CD4-positive, alpha-beta T cell treated with Interferon alpha-2 for 1 hour (primary cell): Measurements from ENCODE around the gene MAPK14.

Experiments used
- DNase-seq, 2 donors: peaks; one replicate each; pipeline ENCODE4 v3.0.0-alpha.2; 2020 to 2022

MAPK14 gene

DNA sequence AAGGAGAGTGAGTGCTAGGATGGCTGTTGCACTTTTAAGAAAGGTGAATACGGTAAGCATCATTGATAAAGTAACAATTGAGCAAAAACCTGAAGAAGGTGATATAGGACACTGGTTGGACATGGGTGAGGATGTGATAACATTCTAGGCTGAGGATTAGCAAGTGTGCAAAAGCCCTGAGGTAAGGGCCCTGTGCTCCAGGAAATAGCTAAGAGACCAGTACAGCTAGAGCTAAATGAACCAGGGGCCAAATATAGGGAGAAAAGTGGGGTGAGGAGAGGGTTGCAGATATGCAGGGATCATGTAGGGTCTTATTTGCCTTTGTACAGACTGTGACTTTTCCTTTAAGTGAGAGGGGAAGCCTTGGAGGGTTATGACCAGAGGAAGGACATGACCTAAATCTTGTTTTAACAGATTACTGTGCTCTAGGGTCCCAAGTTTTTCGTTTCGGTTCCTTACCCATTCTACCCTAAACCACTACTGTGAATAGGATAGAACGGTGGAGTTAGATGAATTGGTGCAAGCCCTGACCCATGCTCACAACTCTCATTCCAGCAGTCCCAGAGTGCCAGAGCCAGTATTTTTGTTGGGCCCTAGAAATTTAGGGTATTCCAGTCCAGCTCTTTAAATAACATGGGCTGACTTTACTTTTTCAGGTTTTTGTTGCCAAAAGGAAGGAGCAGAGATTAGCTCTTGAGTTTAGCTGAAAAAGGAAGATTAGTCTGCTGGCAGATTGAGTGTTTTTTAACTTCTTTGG lies 10.7 kb downstream of the MAPK14 start:
- no peak for DNase-seq

DNA sequence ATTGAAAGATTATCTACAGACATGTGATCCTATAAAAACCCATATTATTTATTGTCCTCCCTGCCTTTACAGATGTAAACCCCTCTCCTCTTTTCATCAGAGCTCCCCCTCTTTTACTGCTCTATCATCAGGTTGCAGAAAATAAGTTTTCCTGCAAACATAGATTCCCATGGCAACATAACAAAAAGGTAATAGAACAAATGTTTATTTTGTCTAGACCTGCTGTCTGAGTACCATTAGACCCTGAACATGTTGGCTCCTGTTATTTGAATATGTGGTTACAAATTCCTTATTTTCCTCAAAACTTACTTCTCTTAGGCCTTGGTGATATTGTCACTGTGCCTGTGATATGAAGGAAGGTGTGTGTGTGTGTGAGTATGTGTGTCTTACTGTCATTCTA lies 11.5 kb downstream of the MAPK14 start:
- no peak for DNase-seq

DNA sequence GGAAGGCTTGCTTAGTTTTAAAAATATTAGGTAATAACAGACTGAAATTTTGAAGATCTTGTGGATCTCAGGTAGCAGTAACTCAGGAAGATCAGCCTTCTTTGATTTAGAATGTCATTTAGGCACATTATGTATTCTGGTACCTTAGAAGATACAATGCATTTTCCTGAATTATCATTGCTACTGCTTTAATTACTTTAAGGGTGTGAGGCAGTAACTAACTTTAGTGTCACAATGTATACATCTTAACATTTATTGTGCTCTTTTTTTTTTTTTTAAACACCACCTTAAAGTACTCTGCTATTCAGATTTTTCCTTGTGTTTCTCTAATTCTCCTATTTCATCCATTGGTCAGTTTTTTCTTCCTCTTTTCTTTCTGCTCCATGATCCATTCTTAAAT lies 13.3 kb downstream of the MAPK14 start:
- no peak for DNase-seq

DNA sequence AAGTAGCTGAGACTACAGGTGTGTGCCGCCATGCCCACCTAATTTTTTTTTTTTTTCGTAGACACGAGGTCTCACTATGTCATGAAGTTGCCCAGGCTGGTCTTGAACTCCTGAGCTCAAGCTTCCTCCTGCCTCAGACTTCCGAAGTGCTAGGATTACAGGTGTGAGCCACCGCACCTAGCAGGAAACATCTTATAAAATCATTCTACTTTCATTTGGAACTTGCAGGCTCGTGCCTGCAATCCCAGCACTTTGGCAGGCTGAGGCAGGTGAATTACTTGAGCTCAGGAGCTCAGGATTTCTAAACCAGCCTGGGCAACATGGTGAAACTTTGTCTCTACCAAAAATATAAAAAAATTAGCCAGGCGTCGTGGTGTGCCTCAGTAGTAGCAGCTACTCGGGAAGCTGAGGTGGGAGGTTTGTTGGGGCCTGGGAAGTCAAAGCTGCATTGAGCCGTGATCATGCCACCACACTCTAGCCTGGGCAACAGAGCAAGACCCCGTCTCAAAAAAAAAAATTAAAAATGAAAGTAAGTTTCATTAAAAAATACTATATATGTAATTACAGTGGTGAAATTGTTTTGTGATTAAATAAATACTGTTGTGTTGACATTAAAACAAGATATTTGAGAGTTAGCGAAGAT lies 15.1 kb downstream of the MAPK14 start:
- no peak for DNase-seq

DNA sequence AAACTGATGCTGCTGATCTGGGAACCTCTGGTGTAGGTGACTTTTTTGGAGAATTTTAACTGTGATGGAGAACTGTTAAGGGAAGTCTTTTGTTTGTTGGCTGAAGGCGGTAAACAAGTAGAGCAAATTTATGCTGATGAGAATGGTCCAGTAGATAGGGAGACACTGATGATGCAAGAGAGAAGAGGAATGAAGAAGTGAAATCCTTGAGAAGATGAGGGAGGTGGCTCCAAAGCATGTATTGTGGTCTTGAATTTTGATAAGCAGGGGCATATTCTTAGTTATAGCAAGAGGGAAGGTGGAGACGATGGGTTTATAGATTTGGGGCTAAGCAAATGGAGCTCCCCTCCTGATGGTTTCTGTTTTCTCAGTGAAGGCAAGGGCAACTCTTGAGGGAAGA lies 22.0 kb downstream of the MAPK14 start:
- no peak for DNase-seq

DNA sequence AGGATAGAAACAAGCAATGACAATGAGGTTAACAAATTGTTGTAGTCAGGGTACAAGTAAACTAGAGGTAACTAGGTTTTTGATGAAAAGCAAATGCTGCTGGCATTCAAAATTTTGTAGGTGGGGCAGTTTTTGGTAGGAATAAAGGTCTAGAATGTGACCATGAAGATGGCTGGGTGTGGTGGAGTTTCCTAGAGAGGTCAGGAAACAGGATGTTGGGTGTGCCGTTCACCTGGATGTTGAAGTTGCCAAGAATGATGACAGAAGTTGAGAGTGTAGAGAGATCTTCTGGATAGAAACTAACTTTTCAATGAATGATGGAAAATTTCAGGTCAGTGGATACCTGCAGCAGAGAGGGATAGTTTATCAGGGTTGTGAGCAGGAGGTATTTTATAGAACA lies 22.7 kb downstream of the MAPK14 start:
- DNase-seq, result no peak

DNA sequence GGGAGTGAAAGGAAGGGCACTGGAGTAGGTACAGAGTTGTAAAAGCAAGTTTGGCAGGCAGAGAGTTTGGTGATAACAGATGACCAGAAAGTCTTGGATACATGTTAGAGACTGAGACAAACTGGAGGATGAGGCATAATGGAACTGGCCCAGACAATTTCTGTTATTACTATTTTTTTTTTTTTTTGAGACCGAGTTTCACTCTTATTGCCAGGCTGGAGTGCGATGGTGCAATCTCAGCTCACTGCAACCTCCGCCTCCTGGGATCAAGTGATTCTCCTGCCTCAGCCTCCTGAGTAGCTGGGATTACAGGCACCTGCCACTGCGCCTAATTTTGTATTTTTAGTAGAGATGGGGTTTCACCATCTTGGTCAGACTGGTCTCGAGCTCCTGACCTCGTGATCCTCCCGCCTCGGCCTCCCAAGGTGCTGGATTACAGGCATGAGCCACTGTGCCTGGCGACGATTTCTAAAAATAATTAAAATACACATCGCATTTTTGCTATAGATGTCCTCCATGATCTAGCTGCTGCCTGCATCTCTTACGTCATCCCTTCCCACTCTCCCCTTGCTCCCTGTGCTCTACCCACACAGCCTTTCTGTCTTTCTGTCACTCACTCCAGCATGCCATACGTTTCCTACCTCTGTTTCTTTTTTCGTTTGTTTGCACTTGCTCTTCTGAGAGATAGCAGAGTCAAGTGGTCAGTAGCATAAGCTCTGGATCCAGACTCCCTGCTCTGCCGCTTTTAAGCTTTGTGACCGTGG lies 23.5 kb downstream of the MAPK14 start:
- no peak for DNase-seq

DNA sequence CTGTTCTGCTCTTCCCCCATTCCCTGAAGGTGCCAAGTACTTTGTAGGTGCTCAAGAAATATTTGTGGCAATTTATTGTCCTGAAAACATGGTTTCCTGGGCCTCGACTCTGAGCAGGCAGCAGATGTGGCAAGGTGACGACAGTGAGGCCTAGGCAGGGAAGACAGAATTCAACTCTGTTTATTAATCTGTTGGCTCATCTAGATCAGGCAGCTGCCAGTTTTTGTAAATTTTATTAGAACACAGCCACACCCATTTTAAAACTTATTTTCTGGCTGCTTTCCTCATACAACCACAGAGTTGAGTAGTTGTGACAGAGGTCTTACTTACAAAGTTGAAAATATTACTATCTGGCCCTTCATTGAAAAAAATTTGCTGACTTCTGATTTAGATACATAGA lies 24.5 kb downstream of the MAPK14 start:
- DNase-seq, result no peak

DNA sequence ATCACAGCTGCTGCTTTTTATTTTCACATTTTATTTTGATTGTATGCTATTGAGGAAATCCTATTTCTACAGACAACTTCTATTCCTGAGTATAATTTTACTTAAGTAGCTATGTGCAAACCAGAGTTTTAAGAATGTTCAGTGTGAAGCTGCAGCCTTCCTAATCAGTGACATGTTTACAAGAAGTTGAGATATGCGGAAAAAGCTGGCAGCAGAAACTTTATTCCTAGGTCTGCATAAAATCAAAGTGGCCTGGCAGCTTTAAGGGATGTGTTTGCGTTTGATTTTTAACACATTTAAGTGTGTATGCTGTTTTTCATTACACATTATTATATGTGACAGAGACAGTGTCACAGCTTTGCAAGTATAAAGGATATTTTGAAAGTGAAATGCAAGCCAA lies 26.3 kb downstream of the MAPK14 start:
- no peak for DNase-seq

DNA sequence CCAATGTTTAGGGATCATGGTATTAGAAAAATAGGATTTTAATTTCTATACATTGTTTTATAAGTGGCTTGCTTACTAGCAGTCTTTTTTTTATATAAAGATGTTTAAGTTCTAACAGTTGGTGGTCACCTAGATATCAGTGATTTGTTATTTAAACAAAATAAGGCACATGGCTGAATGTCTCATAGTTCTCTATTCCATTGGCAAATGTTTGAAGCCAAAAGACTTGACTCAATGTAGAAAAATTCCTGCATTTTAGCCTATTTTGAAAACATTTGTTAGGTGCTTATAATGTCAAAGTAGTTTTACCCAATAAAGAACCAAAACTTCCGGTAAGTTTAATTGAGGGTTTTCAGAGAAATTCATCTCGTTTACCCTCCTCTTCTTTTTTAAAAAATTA lies 26.8 kb downstream of the MAPK14 start:
- no peak for DNase-seq

DNA sequence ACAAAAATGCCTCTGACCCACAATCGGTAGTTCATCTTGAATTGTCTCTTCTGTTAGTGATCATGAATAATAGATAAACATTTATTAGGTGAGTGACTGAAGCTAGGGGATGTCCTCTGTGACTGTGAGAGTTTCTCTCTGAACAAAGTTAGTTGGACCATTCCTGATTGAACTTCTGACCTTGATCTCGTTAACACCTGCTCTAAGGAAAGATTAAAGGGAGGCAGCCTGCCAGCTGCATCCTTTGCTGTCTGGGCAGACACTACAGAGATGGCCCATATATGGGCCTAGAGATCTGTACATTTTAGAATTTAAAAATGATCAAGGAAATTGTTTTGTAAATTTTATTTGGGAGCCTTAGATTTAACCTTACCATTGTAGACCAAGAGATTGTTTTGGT lies 27.3 kb downstream of the MAPK14 start:
- DNase-seq, result no peak

DNA sequence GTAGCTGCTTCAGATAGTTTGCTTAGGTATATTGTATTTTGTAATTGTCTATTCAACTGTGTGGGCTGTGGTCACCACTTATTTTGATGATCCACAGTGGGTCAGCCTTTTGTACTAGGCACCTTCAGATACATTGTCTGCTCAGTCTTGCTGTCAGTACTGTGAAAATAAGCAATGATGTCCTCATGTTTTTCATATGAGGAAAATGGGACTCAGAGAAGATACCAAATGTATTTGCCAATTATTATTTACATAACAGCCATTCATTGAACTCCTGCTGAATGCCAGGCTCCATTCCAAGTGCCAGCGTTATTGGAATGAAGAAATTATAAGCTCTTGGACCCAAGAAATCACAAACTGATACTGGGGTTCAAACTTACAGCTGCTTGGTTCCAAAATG lies 28.6 kb downstream of the MAPK14 start:
- DNase-seq, result no peak

DNA sequence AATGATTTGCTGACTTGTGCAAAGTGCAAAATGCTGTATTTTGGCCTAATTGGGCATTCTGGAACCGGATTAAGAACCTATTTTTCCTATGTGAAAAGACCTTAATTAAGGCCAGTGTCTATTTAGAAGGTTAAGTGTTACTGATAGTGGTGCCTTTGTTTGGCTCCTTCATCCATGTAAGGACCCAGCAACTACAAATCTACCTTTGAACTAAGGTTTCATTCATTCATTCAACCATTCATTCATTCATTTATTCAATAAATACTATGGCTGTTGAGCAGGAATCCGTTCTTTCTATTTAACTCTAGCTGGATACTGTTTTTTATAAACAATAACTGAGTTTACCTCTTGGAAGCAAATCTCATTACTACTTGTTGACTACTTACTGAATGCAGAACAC lies 33.6 kb downstream of the MAPK14 start:
- no peak for DNase-seq

DNA sequence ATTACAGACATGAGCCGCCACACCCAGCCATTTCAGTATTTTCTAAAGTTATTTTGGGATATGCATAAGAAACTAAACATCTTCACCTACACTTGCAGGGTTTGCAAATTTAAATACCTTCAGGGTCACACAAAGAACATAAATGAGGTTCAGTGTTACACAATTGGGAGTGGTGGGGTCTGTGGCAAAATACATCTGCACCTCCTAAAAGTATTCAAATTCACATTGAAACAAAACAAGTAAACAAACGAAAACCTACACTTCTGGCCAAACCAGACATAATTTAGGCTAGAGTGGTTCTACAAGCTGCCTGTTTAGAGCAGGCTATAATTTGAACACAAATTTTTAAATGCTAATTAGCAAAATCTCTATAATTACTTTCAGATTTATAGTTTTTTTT lies 34.6 kb downstream of the MAPK14 start:
- DNase-seq, result no peak

DNA sequence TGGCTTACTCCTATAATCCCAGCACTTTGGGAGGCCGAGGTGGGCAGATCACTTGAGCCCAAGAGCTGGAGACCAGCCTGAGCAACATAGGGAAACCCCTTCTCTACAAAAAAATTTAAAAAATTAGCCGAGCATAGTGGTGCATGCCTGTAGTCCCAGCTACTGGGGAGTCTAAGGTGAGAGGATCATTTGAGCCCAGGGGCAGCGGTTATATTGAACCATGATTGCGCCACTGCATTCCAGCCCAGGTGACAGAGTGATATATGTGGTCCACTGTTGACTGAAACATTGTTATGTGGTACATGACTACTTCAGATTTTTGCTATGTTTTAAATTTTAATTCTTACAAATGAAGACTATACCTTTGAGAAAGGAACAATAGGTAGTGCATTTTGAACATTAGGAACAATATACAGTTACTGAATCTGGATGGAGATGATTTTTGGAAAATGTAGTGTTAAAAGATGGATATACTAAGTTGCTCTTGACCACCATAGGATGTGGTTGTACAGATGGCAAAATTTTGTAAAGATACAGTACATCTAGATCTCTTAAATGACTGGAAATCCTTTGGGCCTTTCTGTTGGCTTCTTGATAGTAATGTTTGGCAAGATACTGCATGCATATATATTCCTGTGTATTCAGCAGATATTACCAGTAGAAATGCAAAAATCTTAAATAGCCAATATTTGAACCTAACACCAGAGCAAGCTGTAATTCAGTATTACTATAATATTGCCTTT lies 35.9 kb downstream of the MAPK14 start:
- no peak for DNase-seq

DNA sequence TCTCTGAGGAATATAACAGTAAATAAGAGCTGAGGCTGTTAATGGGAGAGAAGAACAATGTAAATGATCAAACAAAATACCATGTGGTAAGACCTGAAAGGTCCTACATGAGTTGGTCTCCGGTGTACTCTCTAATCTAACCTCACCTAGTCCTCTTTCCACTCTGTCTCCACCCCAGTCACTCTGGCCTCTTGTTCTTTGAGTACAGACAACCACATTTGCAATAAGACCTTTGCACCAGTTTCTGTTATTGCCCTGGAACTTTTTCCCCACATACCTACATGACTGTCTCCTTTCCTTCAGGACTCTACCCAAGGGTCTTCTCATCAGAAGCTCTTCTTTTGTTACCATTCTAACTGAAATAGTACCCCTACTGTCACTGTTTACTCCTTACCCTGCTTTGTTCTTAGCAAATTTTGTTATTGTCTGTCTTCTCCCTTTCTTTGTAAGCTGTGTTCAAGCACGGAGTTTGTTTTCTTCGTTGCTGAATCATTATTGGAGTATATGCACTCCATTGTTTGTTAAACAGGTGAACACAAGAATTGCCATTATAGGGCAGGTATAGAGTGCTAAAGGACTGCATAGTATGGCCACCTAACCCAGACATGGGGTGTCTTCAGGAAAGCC lies 37.3 kb downstream of the MAPK14 start:
- no peak for DNase-seq

DNA sequence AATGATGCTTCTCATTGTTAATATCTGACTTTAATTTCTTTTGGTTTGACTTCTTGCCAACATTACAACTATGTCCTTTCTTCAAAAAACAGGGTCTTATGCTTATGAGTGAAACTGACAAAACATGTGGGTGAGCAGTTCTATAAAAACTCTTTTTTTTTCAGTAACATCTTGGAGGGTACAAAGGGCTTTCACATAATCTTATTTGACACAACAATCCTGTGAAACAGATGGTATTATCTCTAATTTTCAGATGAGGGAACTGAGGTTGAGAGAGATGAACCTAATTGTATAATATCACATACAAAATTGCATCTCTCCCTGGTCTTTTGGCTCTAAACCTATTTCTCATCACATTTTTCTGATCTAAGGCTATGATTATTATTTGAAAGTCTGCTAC lies 38.3 kb downstream of the MAPK14 start:
- no peak for DNase-seq

DNA sequence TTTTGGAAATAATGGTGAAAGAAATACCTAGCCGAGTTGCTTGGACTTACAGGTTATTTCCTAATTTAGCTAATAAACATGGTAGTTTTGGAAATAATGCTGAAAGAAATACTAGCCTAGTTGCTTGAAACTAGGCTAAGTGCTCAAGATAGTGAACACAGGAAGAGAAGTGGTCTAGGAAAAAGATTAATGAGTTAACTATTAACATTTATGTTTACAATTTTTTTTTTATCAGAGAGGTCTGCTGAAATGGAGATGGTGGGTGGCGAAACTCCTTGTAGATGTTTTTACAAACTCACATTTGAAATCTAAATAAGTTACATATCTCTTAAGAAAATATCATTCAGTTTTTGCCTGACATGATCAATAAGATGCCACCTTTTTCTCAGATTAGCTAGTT lies 39.2 kb downstream of the MAPK14 start:
- no peak for DNase-seq

DNA sequence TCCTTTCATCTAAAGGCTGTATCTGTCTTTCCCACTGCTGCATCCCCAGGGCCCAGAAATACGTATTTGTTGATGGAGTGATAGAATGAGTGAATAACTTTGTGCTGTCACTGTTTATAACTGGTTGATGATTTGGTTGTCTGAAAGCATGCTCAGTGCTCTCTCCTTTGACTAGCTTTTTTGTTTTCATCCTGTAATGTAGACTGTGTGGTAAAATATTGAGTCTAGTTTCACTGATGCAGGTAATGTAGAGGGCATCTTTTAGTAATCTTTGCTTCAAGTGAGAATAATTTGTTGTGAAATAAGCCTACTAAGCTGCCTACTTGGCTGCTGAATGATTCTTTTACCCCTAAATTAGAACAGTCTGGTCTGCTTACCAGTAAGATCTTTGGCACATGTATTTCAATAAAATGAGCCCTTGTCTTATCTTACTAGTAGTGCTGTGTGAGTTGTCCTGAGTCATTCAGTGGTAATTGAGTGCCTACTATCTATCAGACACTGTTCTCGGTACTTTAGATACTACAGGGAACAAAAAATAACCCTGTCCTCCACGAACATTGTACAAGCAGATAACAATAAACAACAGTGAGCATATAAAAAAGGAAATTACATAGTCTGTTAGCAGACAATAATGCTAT lies 39.9 kb downstream of the MAPK14 start:
- DNase-seq, result no peak

DNA sequence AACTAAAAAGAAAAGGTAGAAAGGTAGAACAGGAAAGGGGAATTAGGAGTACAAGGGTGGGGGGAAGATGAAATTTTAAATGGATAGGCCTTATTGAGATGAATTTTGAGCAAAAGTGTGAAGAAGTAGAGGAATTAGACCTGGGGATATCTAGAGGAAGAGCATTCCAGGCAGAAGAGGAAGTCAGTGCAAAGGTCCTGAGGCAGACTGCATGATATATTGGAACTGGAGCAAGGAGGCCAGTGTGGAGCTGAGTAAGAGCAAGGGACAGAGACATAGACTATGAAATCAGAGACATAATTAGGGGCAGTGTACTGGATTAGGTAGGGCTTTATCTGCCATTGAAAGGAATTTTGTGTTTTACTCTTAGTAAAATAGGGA lies 40.4 kb downstream of the MAPK14 start:
- no peak for DNase-seq

DNA sequence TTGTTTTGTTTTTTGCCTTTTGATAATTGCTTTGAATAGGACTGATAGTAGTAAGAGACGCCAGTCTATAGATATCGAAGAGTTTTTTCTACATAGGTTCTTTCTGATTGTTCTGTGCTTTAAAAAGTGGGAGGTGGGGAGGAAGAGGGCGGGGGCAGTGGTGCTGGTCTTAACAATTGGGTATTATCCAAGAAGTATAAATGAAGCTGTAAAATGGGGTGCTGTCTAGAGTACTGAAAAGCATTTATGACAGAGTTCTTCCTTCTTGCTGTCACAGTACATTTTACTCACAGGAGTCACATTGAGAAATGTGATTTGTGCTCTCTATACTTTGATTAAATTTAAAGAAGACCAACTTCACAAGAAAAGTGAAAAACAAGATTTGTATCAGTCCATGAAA lies 41.0 kb downstream of the MAPK14 start:
- DNase-seq, result no peak

DNA sequence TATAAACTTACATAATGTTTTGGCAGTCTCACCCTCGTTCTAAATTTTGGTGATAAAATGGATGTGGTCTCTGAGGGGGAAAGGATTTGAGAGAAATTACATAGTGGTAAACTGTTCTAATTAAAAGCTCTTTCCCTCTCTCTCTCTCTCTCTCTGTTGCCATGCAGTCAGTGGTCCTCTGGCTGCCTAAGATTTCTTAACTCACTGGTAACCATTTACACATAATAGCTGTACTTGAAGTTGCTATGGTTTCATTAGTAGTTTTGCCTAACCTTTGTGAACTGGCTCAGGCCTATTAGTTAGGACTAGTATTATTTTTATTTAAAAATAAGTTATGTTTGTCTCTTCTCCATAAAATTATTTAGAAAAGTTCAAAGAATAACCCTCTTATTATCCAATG lies 42.0 kb downstream of the MAPK14 start:
- DNase-seq, result no peak

DNA sequence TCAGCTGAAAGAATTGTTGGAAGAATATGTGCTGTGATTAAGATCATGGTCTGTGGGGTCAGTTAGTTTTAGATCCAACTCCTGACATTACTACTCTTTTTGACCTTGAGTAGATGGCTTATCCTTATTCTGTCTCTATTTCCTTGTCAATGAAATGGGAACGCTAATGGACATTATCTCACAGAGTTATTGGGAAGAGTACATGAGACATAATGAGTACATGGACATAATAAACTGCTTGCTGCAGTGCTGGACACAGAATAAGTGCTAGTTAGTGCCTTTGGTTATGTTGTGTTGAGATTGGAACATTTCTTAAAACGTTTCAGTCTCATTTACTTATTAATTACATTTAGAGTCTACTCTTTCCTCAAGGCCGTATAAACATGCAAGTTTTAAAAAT lies 42.6 kb downstream of the MAPK14 start:
- DNase-seq, result no peak
